Lower leg skin (tissue), 3 donors: ENCODE data around the gene GPR4.

Source experiments
- POLR2A ChIP-seq, 2 donors: fragments of 450-650 bp; IDR thresholded peaks; one replicate each; pipeline ENCODE4 v1.6.1; 2016 to 2017; ENCODE audit warnings: antibody characterized with exemption in 2 of 2, mild to moderate bottlenecking in 1 of 2, moderate library complexity in 1 of 2
- TF ChIP-seq, protein P1 (sequence below), 3 donors: fragments of 450-650 bp; IDR thresholded peaks; one replicate each; pipeline ENCODE4 v1.5.1; 2016; ENCODE audit warnings: antibody characterized with exemption in 3 of 3, mild to moderate bottlenecking in 3 of 3, moderate library complexity in 2 of 3

DNA sequence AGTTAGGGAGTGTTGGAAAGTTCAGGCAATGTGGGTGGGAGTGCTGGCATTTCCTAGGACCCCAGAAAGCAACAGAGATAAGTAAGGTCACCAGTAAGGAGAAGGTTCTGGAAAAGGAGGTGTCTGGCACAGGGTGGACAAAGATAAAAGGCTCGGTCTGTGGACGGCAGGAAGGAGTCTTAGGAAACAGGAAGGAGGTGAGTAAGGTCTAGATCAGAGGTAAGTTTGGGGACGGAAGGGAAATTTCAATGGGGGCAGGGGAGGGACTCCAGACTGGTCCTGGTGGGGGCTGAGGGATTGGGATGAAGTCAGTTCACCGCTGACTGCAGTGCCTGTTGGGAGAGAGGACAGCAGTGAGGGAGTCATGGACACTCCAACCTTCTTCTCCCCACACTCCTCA lies 9.6 kb downstream of the GPR4 start:
- no peak for TF ChIP-seq POLR2A (IDR thresholded peaks at IDR 0.05)
- TF ChIP-seq, protein P1, sequence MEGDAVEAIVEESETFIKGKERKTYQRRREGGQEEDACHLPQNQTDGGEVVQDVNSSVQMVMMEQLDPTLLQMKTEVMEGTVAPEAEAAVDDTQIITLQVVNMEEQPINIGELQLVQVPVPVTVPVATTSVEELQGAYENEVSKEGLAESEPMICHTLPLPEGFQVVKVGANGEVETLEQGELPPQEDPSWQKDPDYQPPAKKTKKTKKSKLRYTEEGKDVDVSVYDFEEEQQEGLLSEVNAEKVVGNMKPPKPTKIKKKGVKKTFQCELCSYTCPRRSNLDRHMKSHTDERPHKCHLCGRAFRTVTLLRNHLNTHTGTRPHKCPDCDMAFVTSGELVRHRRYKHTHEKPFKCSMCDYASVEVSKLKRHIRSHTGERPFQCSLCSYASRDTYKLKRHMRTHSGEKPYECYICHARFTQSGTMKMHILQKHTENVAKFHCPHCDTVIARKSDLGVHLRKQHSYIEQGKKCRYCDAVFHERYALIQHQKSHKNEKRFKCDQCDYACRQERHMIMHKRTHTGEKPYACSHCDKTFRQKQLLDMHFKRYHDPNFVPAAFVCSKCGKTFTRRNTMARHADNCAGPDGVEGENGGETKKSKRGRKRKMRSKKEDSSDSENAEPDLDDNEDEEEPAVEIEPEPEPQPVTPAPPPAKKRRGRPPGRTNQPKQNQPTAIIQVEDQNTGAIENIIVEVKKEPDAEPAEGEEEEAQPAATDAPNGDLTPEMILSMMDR (IDR thresholded peaks at IDR 0.05): no peak
